GM12864 (cell line): ENCODE measurements around the gene RASGRP1.

Experiments used
- DNase-seq: peaks from one replicate; pipeline ENCODE4 v3.0.0-alpha.2; 2011; ENCODE audit warnings: low read depth
- H3K4me3 ChIP-seq: 2 replicates; pipeline ENCODE4 v1.5.1; 2011; ENCODE audit warnings: mild to moderate bottlenecking, low read depth, low read length, control low read depth
- CTCF ChIP-seq: IDR thresholded peaks from 2 replicates; pipeline ENCODE4 v1.5.1; 2011; ENCODE audit warnings: low read depth, mild to moderate bottlenecking, moderate library complexity, low read length, control low read depth, inconsistent platforms; ENCODE audit errors: missing control alignments

The RASGRP1 gene

GRCh38 chr15:38533926-38534325 is 30.7 kb downstream of the RASGRP1 start:
- no peak overlapping the region for H3K4me3 ChIP-seq
- DNase-seq, result no peak
- TF ChIP-seq CTCF, result no peak

GRCh38 chr15:38533416-38533915 is 31.1 kb downstream of the RASGRP1 start:
- no peak for TF ChIP-seq CTCF
- no peak overlapping the region for H3K4me3 ChIP-seq

GRCh38 chr15:38532728-38533127 is 31.9 kb downstream of the RASGRP1 start:
- H3K4me3 ChIP-seq, result no peak overlapping the region
- TF ChIP-seq CTCF, result no peak
- DNase-seq, result no peak

More at GRCh38 chr15:38533416-38533915, 31.1 kb downstream of the RASGRP1 start:
- no peak for DNase-seq

GRCh38 chr15:38531509-38531908 is 33.1 kb downstream of the RASGRP1 start:
- no peak for TF ChIP-seq CTCF
- H3K4me3 ChIP-seq, result no peak overlapping the region
- DNase-seq, result no peak

GRCh38 chr15:38530113-38530512 is 34.5 kb downstream of the RASGRP1 start:
- TF ChIP-seq CTCF, result no peak
- no peak overlapping the region for H3K4me3 ChIP-seq
- DNase-seq, result no peak

GRCh38 chr15:38528294-38528693 is 36.3 kb downstream of the RASGRP1 start:
- DNase-seq, result no peak
- no peak for TF ChIP-seq CTCF

GRCh38 chr15:38526158-38526557 is 38.5 kb downstream of the RASGRP1 start:
- no peak for DNase-seq
- no peak for TF ChIP-seq CTCF
- H3K4me3 ChIP-seq, result no peak overlapping the region

More at GRCh38 chr15:38528294-38528693, 36.3 kb downstream of the RASGRP1 start:
- no peak overlapping the region for H3K4me3 ChIP-seq
